Bronchial epithelial cell (primary cell): ENCODE results near the gene WFS1. TPM values are rescaled to one million over a fixed set of nuclear protein-coding genes. Genes with fewer than 3 reads are reported as not detected.

Experiments
- DNase-seq: peaks from one replicate; pipeline ENCODE4 v3.0.0-alpha.2; 2010; ENCODE audit warnings: low read depth
- FAIRE-seq: peaks from 2 replicates; lab custom pipeline; 2011; peaks lifted over from hg19 to GRCh38; lab: Jason Lieb, UNC
- H3K27me3 ChIP-seq: 2 replicates; pipeline ENCODE4 v1.5.1; 2011; ENCODE audit warnings: low read length; ENCODE audit not compliant: control insufficient read depth, insufficient read depth
- H3K36me3 ChIP-seq: 2 replicates; pipeline ENCODE4 v1.5.1; 2011; ENCODE audit warnings: low read length; ENCODE audit not compliant: control insufficient read depth, insufficient read depth
- H3K4me3 ChIP-seq: 2 replicates; pipeline ENCODE4 v1.5.1; 2011; ENCODE audit warnings: mild to moderate bottlenecking, low read depth, low read length, control low read depth
- total RNA-seq: library from RNA; depleted of rRNA; stranded (reverse); fragments of >200 nt; gene quantifications from 2 replicates; pipeline ENCODE4 v1.2.1, GENCODE V29; 2014
- TF ChIP-seq, protein P1 (sequence below): IDR thresholded peaks from 2 replicates; pipeline ENCODE4 v1.5.1; 2011; ENCODE audit warnings: mild to moderate bottlenecking, moderate library complexity, low read length, control low read depth, inconsistent platforms; ENCODE audit not compliant: insufficient read depth, severe bottlenecking

The WFS1 gene
- total RNA-seq, 1 donor from 2014 or later = 7.9 TPM

GRCh38 chr4:6265546-6265945 is 4.1 kb upstream of the WFS1 start:
- TF ChIP-seq, protein P1, sequence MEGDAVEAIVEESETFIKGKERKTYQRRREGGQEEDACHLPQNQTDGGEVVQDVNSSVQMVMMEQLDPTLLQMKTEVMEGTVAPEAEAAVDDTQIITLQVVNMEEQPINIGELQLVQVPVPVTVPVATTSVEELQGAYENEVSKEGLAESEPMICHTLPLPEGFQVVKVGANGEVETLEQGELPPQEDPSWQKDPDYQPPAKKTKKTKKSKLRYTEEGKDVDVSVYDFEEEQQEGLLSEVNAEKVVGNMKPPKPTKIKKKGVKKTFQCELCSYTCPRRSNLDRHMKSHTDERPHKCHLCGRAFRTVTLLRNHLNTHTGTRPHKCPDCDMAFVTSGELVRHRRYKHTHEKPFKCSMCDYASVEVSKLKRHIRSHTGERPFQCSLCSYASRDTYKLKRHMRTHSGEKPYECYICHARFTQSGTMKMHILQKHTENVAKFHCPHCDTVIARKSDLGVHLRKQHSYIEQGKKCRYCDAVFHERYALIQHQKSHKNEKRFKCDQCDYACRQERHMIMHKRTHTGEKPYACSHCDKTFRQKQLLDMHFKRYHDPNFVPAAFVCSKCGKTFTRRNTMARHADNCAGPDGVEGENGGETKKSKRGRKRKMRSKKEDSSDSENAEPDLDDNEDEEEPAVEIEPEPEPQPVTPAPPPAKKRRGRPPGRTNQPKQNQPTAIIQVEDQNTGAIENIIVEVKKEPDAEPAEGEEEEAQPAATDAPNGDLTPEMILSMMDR = no peak
- Histone ChIP-seq H3K27me3 (no peaks in the 10 kb centered on the region), H3K36me3 (no peaks in the 10 kb centered on the region), H3K4me3 (no peak overlapping the region)
- DNase-seq (no peak), FAIRE-seq (no peak)

DNA sequence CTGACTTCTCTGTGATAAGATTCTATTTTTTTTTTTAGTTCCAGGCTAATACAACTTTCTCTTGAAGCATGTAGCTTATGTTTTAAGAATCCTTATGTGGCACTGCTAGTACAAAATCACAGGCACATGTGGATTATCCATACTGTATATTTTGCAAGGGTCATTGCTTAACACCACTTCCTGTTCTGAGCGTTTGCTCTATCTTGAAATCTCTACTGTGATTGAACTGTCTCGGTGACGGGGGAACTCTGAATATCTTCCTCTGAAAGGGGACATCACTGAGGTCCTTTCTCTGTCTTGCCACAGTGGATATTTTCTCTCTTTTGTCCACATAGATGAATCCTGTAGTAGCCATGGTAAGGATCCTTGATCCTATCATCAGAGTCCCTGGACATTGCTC is 2.1 kb upstream of the WFS1 start:
- Histone ChIP-seq H3K27me3 (no peaks in the 10 kb centered on the region), H3K36me3 (no peaks in the 10 kb centered on the region), H3K4me3 (no peak overlapping the region)
- no peak for DNase-seq
- TF ChIP-seq, protein P1 = no peak
- FAIRE-seq = no peak

DNA sequence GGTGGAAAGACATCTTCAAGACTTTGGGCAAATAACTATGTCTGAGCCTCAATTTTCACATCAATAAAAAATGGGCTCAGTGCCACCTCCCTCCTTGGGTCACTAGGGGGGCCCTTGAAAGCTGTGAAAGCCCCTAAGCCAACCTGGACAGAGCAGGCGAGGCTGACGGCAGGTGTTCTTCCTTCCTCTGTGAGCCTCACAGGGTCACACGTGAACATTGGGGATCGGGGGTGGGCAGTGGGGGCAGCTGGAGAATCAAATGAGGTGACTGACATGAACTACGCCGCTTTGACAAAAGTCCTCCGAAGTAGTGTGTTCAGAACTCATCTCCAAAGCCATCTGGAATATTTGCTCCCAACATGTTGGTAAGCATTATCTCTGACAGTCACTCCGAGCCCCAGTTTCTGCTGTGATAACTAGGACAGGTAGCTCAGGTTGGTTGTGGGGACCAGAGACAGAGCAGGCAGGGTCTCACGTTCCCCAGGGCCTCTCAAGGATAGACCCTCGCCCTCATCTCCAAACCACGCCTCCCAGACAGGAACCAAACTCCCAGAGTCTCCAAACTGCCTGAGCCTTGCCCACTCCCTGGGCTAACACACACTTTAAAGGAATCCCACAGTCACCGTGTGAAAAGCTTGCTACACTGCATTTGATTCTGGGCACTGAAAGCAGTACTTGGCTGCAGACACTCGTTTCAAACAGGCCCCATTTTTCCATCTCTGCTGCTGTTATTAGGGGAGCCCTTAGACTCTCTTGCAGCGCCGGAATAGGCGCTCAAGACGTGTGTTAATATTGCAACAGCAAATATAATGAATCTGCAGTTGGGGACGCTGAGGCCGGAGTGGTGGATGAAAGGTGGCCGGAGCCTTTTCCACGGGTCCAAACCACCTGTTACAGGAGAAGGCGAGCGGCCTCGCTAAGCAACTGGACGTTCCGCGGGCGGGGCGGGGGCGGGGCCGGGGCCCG is 717 bp upstream of the WFS1 start:
- peak overlapping the region; percentile 16 for H3K4me3 ChIP-seq
- TF ChIP-seq, protein P1 = no peak
- no peak for FAIRE-seq
- H3K36me3 ChIP-seq = no peaks in the 10 kb centered on the region
- no peaks in the 10 kb centered on the region for H3K27me3 ChIP-seq
- DNase-seq = no peak

- DNase-seq (no peak), FAIRE-seq (no peak)
- no peaks in the 10 kb centered on the region for H3K27me3 ChIP-seq
- TF ChIP-seq, protein P1 = no peak
- peak overlapping the region; percentile 88 for H3K4me3 ChIP-seq
- H3K36me3 ChIP-seq = no peaks in the 10 kb centered on the region
Observed at GRCh38 chr4:6270636-6271121, 1.0 kb downstream of the WFS1 start.

- Histone ChIP-seq H3K27me3 (no peaks in the 10 kb centered on the region), H3K4me3 (no peak overlapping the region), H3K36me3 (no peaks in the 10 kb centered on the region)
- peak; percentile 32 for FAIRE-seq
- TF ChIP-seq, protein P1 = no peak
- no peak for DNase-seq
Observed at GRCh38 chr4:6271206-6271605, 1.6 kb downstream of the WFS1 start.
